Skeletal muscle cell (primary cell): ENCODE results near the gene AZU1.
"Not testable (repeated sequence)": the region's sequence is repeated elsewhere in the genome, so short reads cannot be mapped to it uniquely, and the experiment has no call there.

ENCODE experiments used
- DNase-seq: peaks from one replicate; pipeline ENCODE4 v3.0.0-alpha.2; 2010; ENCODE audit warnings: low read depth
- H3K4me3 ChIP-seq: 2 replicates; pipeline ENCODE4 v1.5.1; 2011; ENCODE audit warnings: low read depth, mild to moderate bottlenecking, control low read depth, low read length, moderate library complexity

Gene AZU1

GRCh38 chr19:867855-868457 lies 40.3 kb downstream of the AZU1 start:
- H3K4me3 ChIP-seq, result no peak overlapping the region
- no peak for DNase-seq

- no peak overlapping the region for H3K4me3 ChIP-seq
- DNase-seq, result no peak
Observed at GRCh38 chr19:868458-869244, 41.0 kb downstream of the AZU1 start.

GRCh38 chr19:869245-870177 lies 41.9 kb downstream of the AZU1 start:
- DNase-seq, result peak; percentile 80
- H3K4me3 ChIP-seq, result no peak overlapping the region

GRCh38 chr19:870314-870713 lies 42.7 kb downstream of the AZU1 start:
- no peak overlapping the region for H3K4me3 ChIP-seq
- no peak for DNase-seq

- H3K4me3 ChIP-seq, result no peak overlapping the region
- no peak for DNase-seq
Observed at GRCh38 chr19:870963-871401, 43.3 kb downstream of the AZU1 start.

GRCh38 chr19:871446-872265 lies 44.0 kb downstream of the AZU1 start:
- no peak overlapping the region for H3K4me3 ChIP-seq
- no peak for DNase-seq

- no peak for DNase-seq
- H3K4me3 ChIP-seq, result no peak overlapping the region
Observed at GRCh38 chr19:872266-872951, 44.8 kb downstream of the AZU1 start.

GRCh38 chr19:873084-873483 lies 45.4 kb downstream of the AZU1 start:
- no peak for DNase-seq
- H3K4me3 ChIP-seq, result no peak overlapping the region

- DNase-seq, result no peak
- no peak overlapping the region for H3K4me3 ChIP-seq
Observed at GRCh38 chr19:873561-874041, 46.0 kb downstream of the AZU1 start.

- no peak for DNase-seq
- no peak overlapping the region for H3K4me3 ChIP-seq
Observed at GRCh38 chr19:875265-875879, 47.7 kb downstream of the AZU1 start.

- DNase-seq, result no peak
- H3K4me3 ChIP-seq, result no peak overlapping the region
Observed at GRCh38 chr19:876089-876488, 48.5 kb downstream of the AZU1 start.

GRCh38 chr19:876780-877314 lies 49.2 kb downstream of the AZU1 start:
- no peak overlapping the region for H3K4me3 ChIP-seq
- no peak for DNase-seq

GRCh38 chr19:877992-878660 lies 50.5 kb downstream of the AZU1 start:
- not testable (repeated sequence) for H3K4me3 ChIP-seq, DNase-seq

GRCh38 chr19:878751-879561 lies 51.3 kb downstream of the AZU1 start:
- not testable (repeated sequence) for H3K4me3 ChIP-seq

GRCh38 chr19:879711-880438 lies 52.2 kb downstream of the AZU1 start:
- no peak overlapping the region for H3K4me3 ChIP-seq
- no peak for DNase-seq

More at GRCh38 chr19:878751-879561, 51.3 kb downstream of the AZU1 start:
- DNase-seq, result not testable (repeated sequence)
